ENCODE data around the gene MEF2B.
"Not testable (repeated sequence)": the region's sequence is repeated elsewhere in the genome, so short reads cannot be mapped to it uniquely, and the experiment has no call there.

MEF2B gene

DNA sequence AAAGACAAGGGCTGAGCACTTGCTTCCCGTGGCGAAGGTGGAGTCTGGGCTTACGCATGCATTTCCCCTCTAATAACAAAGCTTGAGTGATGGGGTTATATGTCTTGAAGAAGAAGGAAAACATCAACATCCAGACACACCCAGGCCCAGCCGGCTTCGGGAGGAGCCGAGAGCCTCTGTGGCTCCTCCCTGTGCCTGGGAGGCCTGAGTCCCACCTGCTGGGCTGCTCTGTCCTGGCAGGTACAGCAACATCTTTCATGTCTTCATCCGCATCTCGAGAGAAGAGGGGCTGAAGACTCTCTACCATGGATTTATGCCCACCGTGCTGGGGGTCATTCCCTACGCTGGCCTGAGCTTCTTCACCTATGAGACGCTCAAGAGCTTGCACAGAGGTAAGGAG is 62.4 kb downstream of the MEF2B start:
- TF ChIP-seq, protein P1, sequence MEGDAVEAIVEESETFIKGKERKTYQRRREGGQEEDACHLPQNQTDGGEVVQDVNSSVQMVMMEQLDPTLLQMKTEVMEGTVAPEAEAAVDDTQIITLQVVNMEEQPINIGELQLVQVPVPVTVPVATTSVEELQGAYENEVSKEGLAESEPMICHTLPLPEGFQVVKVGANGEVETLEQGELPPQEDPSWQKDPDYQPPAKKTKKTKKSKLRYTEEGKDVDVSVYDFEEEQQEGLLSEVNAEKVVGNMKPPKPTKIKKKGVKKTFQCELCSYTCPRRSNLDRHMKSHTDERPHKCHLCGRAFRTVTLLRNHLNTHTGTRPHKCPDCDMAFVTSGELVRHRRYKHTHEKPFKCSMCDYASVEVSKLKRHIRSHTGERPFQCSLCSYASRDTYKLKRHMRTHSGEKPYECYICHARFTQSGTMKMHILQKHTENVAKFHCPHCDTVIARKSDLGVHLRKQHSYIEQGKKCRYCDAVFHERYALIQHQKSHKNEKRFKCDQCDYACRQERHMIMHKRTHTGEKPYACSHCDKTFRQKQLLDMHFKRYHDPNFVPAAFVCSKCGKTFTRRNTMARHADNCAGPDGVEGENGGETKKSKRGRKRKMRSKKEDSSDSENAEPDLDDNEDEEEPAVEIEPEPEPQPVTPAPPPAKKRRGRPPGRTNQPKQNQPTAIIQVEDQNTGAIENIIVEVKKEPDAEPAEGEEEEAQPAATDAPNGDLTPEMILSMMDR (conservative IDR thresholded peaks at IDR 0.05; ENCODE audit: low read depth, low read length) = no peak
- H3K27ac ChIP-seq = no peak overlapping the region
- no peaks in the 10 kb centered on the region for H3K79me2 ChIP-seq (ENCODE audit: insufficient read depth, low read depth)
- H3K36me3 ChIP-seq (ENCODE audit: insufficient read depth) = no peaks in the 10 kb centered on the region
- H3K4me3 ChIP-seq (IDR thresholded peaks at IDR 0.05; ENCODE audit: insufficient read depth, low read depth, low read length) = no peak overlapping the region
- H4K20me1 ChIP-seq (ENCODE audit: insufficient read depth) = no peaks in the 10 kb centered on the region
- no peak overlapping the region for H3K4me2 ChIP-seq
- no peaks in the 10 kb centered on the region for H3K4me1 ChIP-seq (ENCODE audit: low read depth, poor library complexity, severe bottlenecking)
- H3K9ac ChIP-seq = no peak overlapping the region
- H3K27me3 ChIP-seq (ENCODE audit: insufficient read depth, low read depth) = no peaks in the 10 kb centered on the region
- no peak overlapping the region for H2AFZ ChIP-seq (ENCODE audit: low read depth)

- not testable (repeated sequence) for H4K20me1 ChIP-seq (ENCODE audit: insufficient read depth); H2AFZ ChIP-seq (ENCODE audit: low read depth); H3K4me1 ChIP-seq (ENCODE audit: low read depth, poor library complexity, severe bottlenecking); H3K36me3 ChIP-seq (ENCODE audit: insufficient read depth); H3K27ac ChIP-seq; H3K9ac ChIP-seq; H3K4me2 ChIP-seq; H3K27me3 ChIP-seq (ENCODE audit: insufficient read depth, low read depth); H3K4me3 ChIP-seq (IDR thresholded peaks at IDR 0.05; ENCODE audit: insufficient read depth, low read depth, low read length); H3K79me2 ChIP-seq (ENCODE audit: insufficient read depth, low read depth)
Observed at GRCh38 chr19:19106938-19107337, 63.1 kb downstream of the MEF2B start.

- H3K4me2 ChIP-seq = no peak overlapping the region
- H3K79me2 ChIP-seq (ENCODE audit: insufficient read depth, low read depth) = no peaks in the 10 kb centered on the region
- TF ChIP-seq, protein P1 (conservative IDR thresholded peaks at IDR 0.05; ENCODE audit: low read depth, low read length) = no peak
- H3K36me3 ChIP-seq (ENCODE audit: insufficient read depth) = no peaks in the 10 kb centered on the region
- H2AFZ ChIP-seq (ENCODE audit: low read depth) = no peak overlapping the region
- no peaks in the 10 kb centered on the region for H3K27me3 ChIP-seq (ENCODE audit: insufficient read depth, low read depth)
- H3K4me3 ChIP-seq (IDR thresholded peaks at IDR 0.05; ENCODE audit: insufficient read depth, low read depth, low read length) = no peak overlapping the region
- H4K20me1 ChIP-seq (ENCODE audit: insufficient read depth) = no peaks in the 10 kb centered on the region
- no peak overlapping the region for H3K9ac ChIP-seq
- H3K4me1 ChIP-seq (ENCODE audit: low read depth, poor library complexity, severe bottlenecking) = no peaks in the 10 kb centered on the region
- no peak overlapping the region for H3K27ac ChIP-seq
Observed at GRCh38 chr19:19106056-19106551, 64.0 kb downstream of the MEF2B start.

GRCh38 chr19:19105365-19106055 is 64.6 kb downstream of the MEF2B start:
- H4K20me1 ChIP-seq (ENCODE audit: insufficient read depth) = no peaks in the 10 kb centered on the region
- H3K79me2 ChIP-seq (ENCODE audit: insufficient read depth, low read depth) = no peaks in the 10 kb centered on the region
- H2AFZ ChIP-seq (ENCODE audit: low read depth) = no peak overlapping the region
- H3K27ac ChIP-seq = no peak overlapping the region
- H3K27me3 ChIP-seq (ENCODE audit: insufficient read depth, low read depth) = no peaks in the 10 kb centered on the region
- no peaks in the 10 kb centered on the region for H3K36me3 ChIP-seq (ENCODE audit: insufficient read depth)
- H3K4me2 ChIP-seq = no peak overlapping the region
- no peaks in the 10 kb centered on the region for H3K4me1 ChIP-seq (ENCODE audit: low read depth, poor library complexity, severe bottlenecking)
- TF ChIP-seq, protein P1 (conservative IDR thresholded peaks at IDR 0.05; ENCODE audit: low read depth, low read length) = no peak
- H3K9ac ChIP-seq = no peak overlapping the region
- no peak overlapping the region for H3K4me3 ChIP-seq (IDR thresholded peaks at IDR 0.05; ENCODE audit: insufficient read depth, low read depth, low read length)

DNA sequence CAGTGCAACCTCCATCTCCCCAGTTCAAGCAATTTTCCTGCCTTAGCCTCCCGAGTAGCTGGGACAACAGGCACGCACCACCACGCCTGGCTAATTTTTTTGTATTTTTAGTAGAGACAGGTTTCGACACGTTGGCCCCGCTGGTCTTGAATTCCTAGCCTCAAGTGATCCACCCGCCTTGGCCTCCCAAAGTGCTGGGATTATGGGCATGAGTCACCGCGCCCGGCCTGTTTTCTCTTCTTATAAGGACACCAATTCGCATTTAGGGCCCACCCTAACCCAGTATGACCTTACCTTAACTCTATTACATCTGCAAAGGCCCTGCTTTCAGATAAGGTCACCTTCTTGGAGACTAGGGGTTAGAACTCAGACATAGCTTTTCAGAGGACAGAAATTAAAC is 66.9 kb downstream of the MEF2B start:
- Histone ChIP-seq H3K4me2 (no peak overlapping the region), H3K27me3 (ENCODE audit: insufficient read depth, low read depth) (no peaks in the 10 kb centered on the region), H2AFZ (ENCODE audit: low read depth) (no peak overlapping the region), H3K36me3 (ENCODE audit: insufficient read depth) (no peaks in the 10 kb centered on the region), H4K20me1 (ENCODE audit: insufficient read depth) (no peaks in the 10 kb centered on the region), H3K4me1 (ENCODE audit: low read depth, poor library complexity, severe bottlenecking) (no peaks in the 10 kb centered on the region), H3K27ac (no peak overlapping the region), H3K9ac (no peak overlapping the region), H3K4me3 (IDR thresholded peaks at IDR 0.05; ENCODE audit: insufficient read depth, low read depth, low read length) (no peak overlapping the region), H3K79me2 (ENCODE audit: insufficient read depth, low read depth) (no peaks in the 10 kb centered on the region)
- TF ChIP-seq, protein P1 (conservative IDR thresholded peaks at IDR 0.05; ENCODE audit: low read depth, low read length) = no peak

DNA sequence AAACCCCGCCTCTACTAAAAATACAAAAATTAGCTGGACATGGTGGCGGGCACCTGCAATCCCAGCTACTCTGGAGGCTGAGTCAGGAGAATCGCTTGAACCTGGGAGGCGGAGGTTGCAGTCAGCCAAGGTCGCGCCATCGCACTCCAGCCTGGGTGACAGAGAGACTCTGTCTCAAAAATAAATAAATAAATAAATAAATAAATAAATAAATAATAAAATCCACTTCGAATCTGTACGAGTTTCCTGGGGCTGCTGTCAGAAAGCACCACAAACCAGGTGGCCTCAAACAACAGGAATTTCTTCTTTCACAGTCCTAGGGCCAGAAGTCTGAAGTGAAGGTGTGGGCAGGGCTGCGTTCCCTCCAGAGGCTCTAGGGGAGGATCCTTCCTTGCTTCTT is 67.5 kb downstream of the MEF2B start:
- H2AFZ ChIP-seq (ENCODE audit: low read depth); H3K27ac ChIP-seq: not testable (repeated sequence)

More for the DNA sequence above, 67.5 kb downstream of the MEF2B start:
- not testable (repeated sequence) for H3K9ac ChIP-seq; H3K4me2 ChIP-seq; H3K79me2 ChIP-seq (ENCODE audit: insufficient read depth, low read depth); H3K36me3 ChIP-seq (ENCODE audit: insufficient read depth); H3K4me3 ChIP-seq (IDR thresholded peaks at IDR 0.05; ENCODE audit: insufficient read depth, low read depth, low read length); H3K4me1 ChIP-seq (ENCODE audit: low read depth, poor library complexity, severe bottlenecking); H3K27me3 ChIP-seq (ENCODE audit: insufficient read depth, low read depth); H4K20me1 ChIP-seq (ENCODE audit: insufficient read depth)

All from KMS-11 (cell line).